ENCODE data around the gene PIK3CG. TPM values are rescaled to one million over a fixed set of nuclear protein-coding genes. Genes with fewer than 3 reads are reported as not detected.
"Not testable (repeated sequence)": the region's sequence is repeated elsewhere in the genome, so short reads cannot be mapped to it uniquely, and the experiment has no call there.

The PIK3CG gene
- total and polyA plus RNA-seq, 2 donors (not counting 1 experiment from before 2014, with no cell fraction given) = 13.3 to 44.8 TPM

DNA sequence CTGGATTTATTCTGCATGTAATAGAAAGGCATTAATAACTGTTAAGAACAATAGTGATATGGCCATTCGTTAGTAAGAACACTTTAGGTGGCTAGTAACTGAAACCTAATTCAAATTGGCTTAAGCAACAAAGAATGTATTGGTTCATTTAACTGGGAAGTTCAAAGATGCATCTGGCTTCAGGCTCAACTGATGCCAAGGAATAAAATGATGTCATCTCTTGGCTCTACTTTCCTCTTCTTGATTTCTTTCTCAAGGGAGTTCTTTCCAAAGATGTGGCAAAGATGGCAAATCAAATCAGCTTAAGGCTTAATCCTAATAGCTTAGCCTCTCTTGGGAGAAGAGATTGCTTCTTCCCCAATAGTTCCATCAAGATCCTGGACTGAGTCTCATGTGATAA is 51.6 kb downstream of the PIK3CG start:
- H3K36me3 ChIP-seq (replicated peaks in 1 of 2; ENCODE audit: control extremely low read depth in 1 of 2, control insufficient read depth in 1 of 2, extremely low read depth in 1 of 2, insufficient read depth in 2 of 2, low read length in 1 of 2) = no peaks in the 10 kb centered on the region
- peaks cover 0 to 7% (median 0%) of the 10 kb centered on the region in 3 donors for H3K9me3 ChIP-seq (ENCODE audit: control extremely low read depth in 1 of 3, control insufficient read depth in 2 of 3, insufficient read depth in 1 of 3, low read length in 2 of 3)
- WGBS (ENCODE audit: insufficient coverage) = 100% methylated on average over 1 of the region's 1 CpG
- H3K4me2 ChIP-seq (replicated peaks; ENCODE audit: low read depth, low read length, poor library complexity, severe bottlenecking) = no peak overlapping the region
- no peak overlapping the region for H3K4me3 Mint-ChIP-seq
- no peak overlapping the region for H3K27ac Mint-ChIP-seq
- no peaks in the 10 kb centered on the region for H3K79me2 ChIP-seq (ENCODE audit: control insufficient read depth, insufficient read depth, low read length)
- no peaks in the 10 kb centered on the region for H3K4me1 Mint-ChIP-seq
- ATAC-seq (ENCODE audit: low read depth) (no peak), DNase-seq (no peak)
- H3K27me3 Mint-ChIP-seq = no peaks in the 10 kb centered on the region
- ChIA-PET POLR2A (no interaction called here), CTCF (interaction anchor here (0.8 kb wide), 1 partner anchor 124 kb away, joined by 3 read pairs; no protein-coding TSS in a partner anchor)
- no peaks in the 10 kb centered on the region for H3K4me1 ChIP-seq (ENCODE audit: control insufficient read depth in 2 of 2, insufficient read depth in 2 of 2, low read length in 2 of 2)
- H3K9ac ChIP-seq (ENCODE audit: low read length) = no peak overlapping the region
- no peaks in the 10 kb centered on the region for H3K27me3 ChIP-seq (replicated peaks in 1 of 4; ENCODE audit: control extremely low read depth in 1 of 4, control insufficient read depth in 3 of 4, insufficient read depth in 4 of 4, low read length in 3 of 4)
- H3K9me3 Mint-ChIP-seq (ENCODE audit: insufficient read depth) = no peaks in the 10 kb centered on the region
- TF ChIP-seq, protein P1, sequence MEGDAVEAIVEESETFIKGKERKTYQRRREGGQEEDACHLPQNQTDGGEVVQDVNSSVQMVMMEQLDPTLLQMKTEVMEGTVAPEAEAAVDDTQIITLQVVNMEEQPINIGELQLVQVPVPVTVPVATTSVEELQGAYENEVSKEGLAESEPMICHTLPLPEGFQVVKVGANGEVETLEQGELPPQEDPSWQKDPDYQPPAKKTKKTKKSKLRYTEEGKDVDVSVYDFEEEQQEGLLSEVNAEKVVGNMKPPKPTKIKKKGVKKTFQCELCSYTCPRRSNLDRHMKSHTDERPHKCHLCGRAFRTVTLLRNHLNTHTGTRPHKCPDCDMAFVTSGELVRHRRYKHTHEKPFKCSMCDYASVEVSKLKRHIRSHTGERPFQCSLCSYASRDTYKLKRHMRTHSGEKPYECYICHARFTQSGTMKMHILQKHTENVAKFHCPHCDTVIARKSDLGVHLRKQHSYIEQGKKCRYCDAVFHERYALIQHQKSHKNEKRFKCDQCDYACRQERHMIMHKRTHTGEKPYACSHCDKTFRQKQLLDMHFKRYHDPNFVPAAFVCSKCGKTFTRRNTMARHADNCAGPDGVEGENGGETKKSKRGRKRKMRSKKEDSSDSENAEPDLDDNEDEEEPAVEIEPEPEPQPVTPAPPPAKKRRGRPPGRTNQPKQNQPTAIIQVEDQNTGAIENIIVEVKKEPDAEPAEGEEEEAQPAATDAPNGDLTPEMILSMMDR (IDR thresholded peaks at IDR 0.05) = no peak
- no peak for TF ChIP-seq EZH2 (IDR thresholded peaks at IDR 0.05; ENCODE audit: borderline replicate concordance, insufficient read depth, low read depth, low read length, poor library complexity, severe bottlenecking)
- H3K4me3 ChIP-seq (ENCODE audit: control extremely low read depth in 1 of 5, extremely low read depth in 1 of 5, insufficient read depth in 1 of 5, low read depth in 2 of 5, low read length in 4 of 5) = no peak overlapping the region
- no peak overlapping the region for H3K27ac ChIP-seq (ENCODE audit: low read length in 2 of 2)
- H2AFZ ChIP-seq (ENCODE audit: insufficient read depth, low read depth, low read length, poor library complexity, severe bottlenecking) = no peak overlapping the region
- intact Hi-C loops (cut with micrococcal nuclease) = no loop called here
- H4K20me1 ChIP-seq (ENCODE audit: control insufficient read depth, insufficient read depth, low read length, poor library complexity, severe bottlenecking) = no peaks in the 10 kb centered on the region

DNA sequence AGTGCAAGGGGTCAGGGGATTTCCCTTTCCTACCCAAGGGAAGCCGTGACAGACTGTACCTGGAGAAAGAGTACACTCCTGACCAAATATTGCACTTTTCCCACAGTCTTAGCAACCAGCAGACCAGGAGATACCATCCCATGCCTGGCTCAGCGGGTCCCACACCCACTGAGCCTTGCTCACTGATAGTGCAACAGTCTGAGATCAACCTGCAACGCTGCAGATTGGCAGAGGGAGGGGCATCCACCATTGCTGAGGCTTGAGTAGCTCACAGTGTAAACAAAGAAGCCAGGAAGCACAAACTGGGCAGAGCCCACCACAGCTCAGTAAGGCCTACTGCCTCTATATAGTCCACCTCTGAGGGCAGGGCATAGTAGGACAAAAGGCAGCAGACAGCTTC is 53.9 kb downstream of the PIK3CG start:
- Mint-ChIP-seq H3K4me3 (no peak overlapping the region), H3K9me3 (ENCODE audit: insufficient read depth) (no peaks in the 10 kb centered on the region), H3K27ac (no peak overlapping the region), H3K27me3 (no peaks in the 10 kb centered on the region), H3K4me1 (no peaks in the 10 kb centered on the region)
- Histone ChIP-seq H3K4me2 (replicated peaks; ENCODE audit: low read depth, low read length, poor library complexity, severe bottlenecking) (no peak overlapping the region), H3K9me3 (ENCODE audit: control extremely low read depth in 1 of 3, control insufficient read depth in 2 of 3, insufficient read depth in 1 of 3, low read length in 2 of 3) (peaks cover 0 to 7% (median 0%) of the 10 kb centered on the region in 3 donors), H3K9ac (ENCODE audit: low read length) (no peak overlapping the region), H3K4me3 (ENCODE audit: control extremely low read depth in 1 of 5, extremely low read depth in 1 of 5, insufficient read depth in 1 of 5, low read depth in 2 of 5, low read length in 4 of 5) (no peak overlapping the region), H3K4me1 (ENCODE audit: control insufficient read depth in 2 of 2, insufficient read depth in 2 of 2, low read length in 2 of 2) (no peaks in the 10 kb centered on the region), H4K20me1 (ENCODE audit: control insufficient read depth, insufficient read depth, low read length, poor library complexity, severe bottlenecking) (no peaks in the 10 kb centered on the region), H3K27ac (ENCODE audit: low read length in 2 of 2) (no peak overlapping the region), H3K36me3 (replicated peaks in 1 of 2; ENCODE audit: control extremely low read depth in 1 of 2, control insufficient read depth in 1 of 2, extremely low read depth in 1 of 2, insufficient read depth in 2 of 2, low read length in 1 of 2) (no peaks in the 10 kb centered on the region), H3K27me3 (replicated peaks in 1 of 4; ENCODE audit: control extremely low read depth in 1 of 4, control insufficient read depth in 3 of 4, insufficient read depth in 4 of 4, low read length in 3 of 4) (no peaks in the 10 kb centered on the region), H3K79me2 (ENCODE audit: control insufficient read depth, insufficient read depth, low read length) (no peaks in the 10 kb centered on the region), H2AFZ (ENCODE audit: insufficient read depth, low read depth, low read length, poor library complexity, severe bottlenecking) (no peak overlapping the region)
- WGBS (ENCODE audit: insufficient coverage) = 100% methylated on average over 3 of the region's 3 CpGs
- intact Hi-C loops (cut with micrococcal nuclease) = no loop called here
- ATAC-seq (ENCODE audit: low read depth) (no peak), DNase-seq (no peak)
- CTCF ChIA-PET = interaction anchor here (0.6 kb wide), 1 partner anchor 660 kb away, joined by 3 read pairs; no protein-coding TSS in a partner anchor
- TF ChIP-seq, protein P1 (IDR thresholded peaks at IDR 0.05) = no peak
- no peak for TF ChIP-seq EZH2 (IDR thresholded peaks at IDR 0.05; ENCODE audit: borderline replicate concordance, insufficient read depth, low read depth, low read length, poor library complexity, severe bottlenecking)
- POLR2A ChIA-PET = no interaction called here

GRCh38 chr7:106924468-106924867 is 59.4 kb downstream of the PIK3CG start:
- H3K27me3 ChIP-seq (replicated peaks in 1 of 4; ENCODE audit: control extremely low read depth in 1 of 4, control insufficient read depth in 3 of 4, insufficient read depth in 4 of 4, low read length in 3 of 4); H3K4me2 ChIP-seq (replicated peaks; ENCODE audit: low read depth, low read length, poor library complexity, severe bottlenecking); ATAC-seq (ENCODE audit: low read depth); H2AFZ ChIP-seq (ENCODE audit: insufficient read depth, low read depth, low read length, poor library complexity, severe bottlenecking); H3K9ac ChIP-seq (ENCODE audit: low read length); H3K4me3 ChIP-seq (ENCODE audit: control extremely low read depth in 1 of 5, extremely low read depth in 1 of 5, insufficient read depth in 1 of 5, low read depth in 2 of 5, low read length in 4 of 5); DNase-seq; POLR2A ChIA-PET; H3K36me3 ChIP-seq (replicated peaks in 1 of 2; ENCODE audit: control extremely low read depth in 1 of 2, control insufficient read depth in 1 of 2, extremely low read depth in 1 of 2, insufficient read depth in 2 of 2, low read length in 1 of 2); H3K27me3 Mint-ChIP-seq; H3K4me1 ChIP-seq (ENCODE audit: control insufficient read depth in 2 of 2, insufficient read depth in 2 of 2, low read length in 2 of 2); H3K4me1 Mint-ChIP-seq; intact Hi-C loops (cut with micrococcal nuclease); CTCF ChIA-PET; H3K79me2 ChIP-seq (ENCODE audit: control insufficient read depth, insufficient read depth, low read length); H3K27ac Mint-ChIP-seq; H4K20me1 ChIP-seq (ENCODE audit: control insufficient read depth, insufficient read depth, low read length, poor library complexity, severe bottlenecking); H3K9me3 Mint-ChIP-seq (ENCODE audit: insufficient read depth); H3K4me3 Mint-ChIP-seq; H3K9me3 ChIP-seq (ENCODE audit: control extremely low read depth in 1 of 3, control insufficient read depth in 2 of 3, insufficient read depth in 1 of 3, low read length in 2 of 3); H3K27ac ChIP-seq (ENCODE audit: low read length in 2 of 2): not testable (repeated sequence)
- WGBS (ENCODE audit: insufficient coverage) = no CpG with 5 or more reads among the region's 2 CpGs

Measured in B cell (primary cell).